H1 (cell line): ENCODE data around the gene MGST3. TPM values are rescaled to one million over a fixed set of nuclear protein-coding genes. Genes with fewer than 3 reads are reported as not detected.

ENCODE experiments used
- CTCF ChIA-PET: fragments of 300-600 bp; sonication (Branson Sonifier 250); formaldehyde crosslinking; loops from one replicate; lab custom pipeline; 2021; ENCODE audit not compliant: partially characterized antibody; lab: Charles Lee
- POLR2A ChIA-PET: fragments of 300-600 bp; sonication (Branson Sonifier 250); formaldehyde crosslinking; loops from one replicate; lab custom pipeline; 2021; ENCODE audit warnings: inconsistent platforms; ENCODE audit not compliant: partially characterized antibody; lab: Charles Lee
- DNase-seq, 2 experiments: peaks; one replicate each; pipeline versions ENCODE4 v3.0.0 to v3.0.0-alpha.2; 2010 to 2022; ENCODE audit warnings: low spot score in 2 of 2, low read depth in 1 of 2, mixed read lengths in 1 of 2
- FAIRE-seq: peaks from 2 replicates; lab custom pipeline; 2011; peaks lifted over from hg19 to GRCh38; lab: Jason Lieb, UNC
- H2AFZ ChIP-seq: 2 replicates; pipeline ENCODE4 v1.8.1; 2012; ENCODE audit warnings: low read length, inconsistent platforms
- H2AK5ac ChIP-seq: 2 replicates; pipeline ENCODE4 v1.6.1; 2013; ENCODE audit warnings: low read depth, low read length
- H2BK120ac ChIP-seq: replicated peaks from 2 replicates; pipeline ENCODE3; 2013; ENCODE audit warnings: low read depth, low read length, inconsistent platforms
- H2BK12ac ChIP-seq: 2 replicates; pipeline ENCODE4 v1.6.1; 2013; ENCODE audit warnings: low read depth, low read length
- H2BK15ac ChIP-seq: 2 replicates; pipeline ENCODE4 v1.6.1; 2013; ENCODE audit warnings: low read length
- H2BK20ac ChIP-seq: 2 replicates; pipeline ENCODE4 v1.6.1; 2013; ENCODE audit warnings: low read length
- H2BK5ac ChIP-seq: 2 replicates; pipeline ENCODE4 v1.6.1; 2013; ENCODE audit warnings: low read depth, low read length
- H3K14ac ChIP-seq: 2 replicates; pipeline ENCODE4 v1.6.1; 2013; ENCODE audit warnings: inconsistent platforms; ENCODE audit not compliant: insufficient read length
- H3K18ac ChIP-seq: 2 replicates; pipeline ENCODE4 v1.6.1; 2013; ENCODE audit warnings: low read length; ENCODE audit errors: extremely low read depth
- H3K23ac ChIP-seq: 2 replicates; pipeline ENCODE4 v1.6.1; 2013; ENCODE audit warnings: inconsistent platforms; ENCODE audit not compliant: insufficient read length
- H3K23me2 ChIP-seq: 2 replicates; pipeline ENCODE4 v1.6.1; 2013; ENCODE audit warnings: low read depth, low read length
- H3K27ac ChIP-seq: 2 replicates; pipeline ENCODE4 v1.6.1; 2011; ENCODE audit warnings: low read depth, low read length, inconsistent platforms
- H3K27me3 ChIP-seq, 4 experiments: replicated peaks in 1 of 4; 1 replicate in 1 of 4; 2 replicates in 3 of 4; pipeline versions ENCODE4 v1.6.1 to v1.8.1; 2011 to 2013; ENCODE audit warnings: low read length in 3 of 4, mild to moderate bottlenecking in 3 of 4, inconsistent platforms in 2 of 4, mixed read lengths in 2 of 4, moderate library complexity in 1 of 4; ENCODE audit not compliant: control insufficient read depth in 3 of 4, insufficient read depth in 3 of 4; ENCODE audit errors: extremely low read depth in 1 of 4
- H3K36me3 ChIP-seq, 4 experiments: 2 replicates each; pipeline versions ENCODE4 v1.6.1 to v1.8.1; 2011 to 2013; ENCODE audit warnings: mild to moderate bottlenecking in 4 of 4, low read length in 3 of 4, moderate library complexity in 2 of 4, control low read depth in 1 of 4, inconsistent platforms in 1 of 4; ENCODE audit not compliant: insufficient read depth in 4 of 4, control insufficient read depth in 2 of 4
- H3K4ac ChIP-seq: replicated peaks from 2 replicates; pipeline ENCODE3; 2013; ENCODE audit warnings: low read length, low read depth, mixed read lengths, inconsistent platforms; ENCODE audit not compliant: insufficient read length
- H3K4me1 ChIP-seq, 4 experiments: replicated peaks in 1 of 4; 1 replicate in 1 of 4; 2 replicates in 3 of 4; pipeline versions ENCODE4 v1.6.1 to v1.8.1; 2011 to 2013; ENCODE audit warnings: low read length in 3 of 4, inconsistent platforms in 2 of 4, mixed read lengths in 1 of 4; ENCODE audit not compliant: insufficient read depth in 4 of 4, control insufficient read depth in 3 of 4
- H3K4me2 ChIP-seq, 2 experiments: 2 replicates each; pipeline versions ENCODE4 v1.6.1 to v1.8.1; 2011 to 2013; ENCODE audit warnings: low read depth in 2 of 2, low read length in 2 of 2, control low read depth in 1 of 2, inconsistent platforms in 1 of 2, mild to moderate bottlenecking in 1 of 2; ENCODE audit not compliant: insufficient read depth in 1 of 2
- H3K4me3 ChIP-seq, 4 experiments: fragments of 200-600, 300-600 bp in 1 of 4; sonication (generic), shearing (Covaris generic), sonication (Bioruptor Twin) in 1 of 4; 2 replicates each; pipeline versions ENCODE4 v1.5.1 to v1.8.1; 2011 to 2016; ENCODE audit warnings: low read length in 4 of 4, low read depth in 3 of 4, control low read depth in 2 of 4, inconsistent platforms in 2 of 4, mild to moderate bottlenecking in 2 of 4, mixed read lengths in 1 of 4, moderate library complexity in 1 of 4; ENCODE audit not compliant: insufficient read depth in 2 of 4; ENCODE audit errors: extremely low read depth in 1 of 4
- H3K56ac ChIP-seq: replicated peaks from 2 replicates; pipeline ENCODE3; 2013; ENCODE audit warnings: low read depth, mild to moderate bottlenecking, mixed read lengths, low read length, inconsistent platforms; ENCODE audit not compliant: insufficient read length
- H3K79me1 ChIP-seq: 2 replicates; pipeline ENCODE4 v1.6.1; 2013; ENCODE audit warnings: low read depth, low read length, control low read depth
- H3K79me2 ChIP-seq, 2 experiments: 2 replicates each; pipeline versions ENCODE4 v1.6.1 to v1.8.1; 2012 to 2013; ENCODE audit warnings: low read length in 2 of 2, mild to moderate bottlenecking in 2 of 2, inconsistent platforms in 1 of 2; ENCODE audit not compliant: insufficient read depth in 2 of 2, control insufficient read depth in 1 of 2
- H3K9ac ChIP-seq, 4 experiments: replicated peaks in 1 of 4; 1 replicate in 1 of 4; 2 replicates in 3 of 4; pipeline versions ENCODE4 v1.6.1 to v1.8.1; 2011 to 2013; ENCODE audit warnings: low read depth in 3 of 4, low read length in 3 of 4, control low read depth in 2 of 4, mild to moderate bottlenecking in 2 of 4, moderate library complexity in 2 of 4, inconsistent platforms in 1 of 4; ENCODE audit errors: extremely low read depth in 1 of 4
- H3K9me3 ChIP-seq, 2 experiments: 2 replicates each; pipeline versions ENCODE4 v1.6.1 to v1.8.1; 2012 to 2013; ENCODE audit warnings: mild to moderate bottlenecking in 2 of 2, moderate library complexity in 2 of 2, control low read depth in 1 of 2, inconsistent platforms in 1 of 2, low read depth in 1 of 2, low read length in 1 of 2, mixed read lengths in 1 of 2; ENCODE audit not compliant: insufficient read depth in 2 of 2
- H4K20me1 ChIP-seq, 2 experiments: replicated peaks in 1 of 2; 2 replicates each; pipeline versions ENCODE3 to v1.8.1; 2011 to 2013; ENCODE audit warnings: inconsistent platforms in 2 of 2, low read length in 2 of 2, mild to moderate bottlenecking in 1 of 2; ENCODE audit not compliant: insufficient read depth in 2 of 2, control insufficient read depth in 1 of 2
- H4K5ac ChIP-seq: 2 replicates; pipeline ENCODE4 v1.6.1; 2013; ENCODE audit warnings: low read length, low read depth, mixed read lengths, inconsistent platforms; ENCODE audit not compliant: insufficient read length
- H4K8ac ChIP-seq: 2 replicates; pipeline ENCODE4 v1.8.0; 2013; ENCODE audit warnings: mild to moderate bottlenecking, moderate library complexity, low read length, inconsistent platforms; ENCODE audit not compliant: insufficient read depth; ENCODE audit errors: extremely low read depth
- H4K91ac ChIP-seq: replicated peaks from 2 replicates; pipeline ENCODE3; 2013; ENCODE audit warnings: low read length, mixed read lengths, inconsistent platforms; ENCODE audit not compliant: insufficient read length
- BCL11A ChIP-seq, 2 experiments: IDR thresholded peaks; one replicate each; pipeline ENCODE4 v1.6.1; 2011; ENCODE audit warnings: low read depth in 2 of 2, low read length in 2 of 2, mild to moderate bottlenecking in 2 of 2
- WGBS, 2 experiments: shearing (Covaris generic) in 1 of 2; methylation state at CpG; one replicate each; pipeline versions ENCODE4 v1.1.6 to v1.1.7; 2013 to 2015; ENCODE audit warnings: low lambda C conversion rate in 2 of 2, mixed read lengths in 2 of 2, inconsistent platforms in 1 of 2, low coverage in 1 of 2, missing lambda C conversion rate in 1 of 2; ENCODE audit not compliant: insufficient replicate concordance in 2 of 2, insufficient coverage in 1 of 2, insufficient read length in 1 of 2; ENCODE audit errors: extremely low coverage in 1 of 2, missing lambda C conversion rate in 1 of 2; 5-methylcytosine and 5-hydroxymethylcytosine counted together
- polyA plus RNA-seq, 7 experiments: library from polyadenylated mRNA; depleted of rRNA in 3 of 7; stranded (reverse) in 5 of 7; unstranded in 2 of 7; fragments of >200 nt in 5 of 7; fragments of 200-250 nt in 2 of 7; gene quantifications; 1 replicate in 5 of 7; 2 replicates in 1 of 7; 4 replicates in 1 of 7; pipeline versions ENCODE4 v1.2.1 to v1.2.3, GENCODE V29; 2011 to 2013; ENCODE audit warnings: missing spikeins in 2 of 7, mixed read lengths in 2 of 7
- total RNA-seq: library from RNA; stranded (reverse); fragmentation: NEBNext Ultra II Directional; extraction: Animal tissue kit (Norgen Biotek cat#: 25700); gene quantifications from 2 replicates; pipeline ENCODE4 v1.2.1, GENCODE V29; 2021

The MGST3 gene
- total and polyA plus RNA-seq, 2 of the 8 experiments (the other 6 are each of a cell fraction or from before 2014, with no cell fraction given), result 124 to 257 TPM

GRCh38 chr1:165610866-165611265 lies 20.2 kb upstream of the MGST3 start:
- Histone ChIP-seq H2BK120ac (no peak overlapping the region), H3K14ac (no peak overlapping the region), H3K4me1 (0 out of 7 replicates have a peak, but pooled peaks cover 0 to 2% (median 0%) of the 10 kb centered on the region in 4 experiments), H3K4me2 (no peak overlapping the region), H2BK15ac (no peak overlapping the region), H3K9ac (no peak overlapping the region), H3K27ac (no peak overlapping the region), H3K4ac (no peak overlapping the region), H3K79me1 (no peaks in the 10 kb centered on the region), H2AFZ (peak overlapping the region; percentile 25; the same call in 1 of the 2 replicates), H2BK5ac (no peak overlapping the region), H3K23me2 (no peaks in the 10 kb centered on the region), H4K20me1 (no peaks in the 10 kb centered on the region), H4K8ac (no peak overlapping the region), H3K23ac (no peak overlapping the region), H3K79me2 (no peaks in the 10 kb centered on the region), H3K27me3 (no peaks in the 10 kb centered on the region), H4K5ac (no peak overlapping the region), H3K36me3 (no peaks in the 10 kb centered on the region), H3K56ac (no peak overlapping the region), H3K4me3 (no peak overlapping the region), H2AK5ac (no peak overlapping the region), H3K18ac (no peak overlapping the region), H3K9me3 (no peaks in the 10 kb centered on the region), H2BK20ac (no peak overlapping the region), H4K91ac (no peak overlapping the region), H2BK12ac (no peak overlapping the region)
- TF ChIP-seq BCL11A (IDR thresholded peaks at IDR 0.05; ENCODE audit: low read depth in 2 of 2, low read length in 2 of 2), result no peak
- no peak for FAIRE-seq
- WGBS, 2 experiments, result 75% methylated on average over 1 of the region's 1 CpG; no CpG with 5 or more reads in 1 of the 2 experiments
- DNase-seq, result no peak
- POLR2A ChIA-PET, result interaction anchor here (1.8 kb wide), 1 partner anchor 47 kb away, joined by 4 read pairs; no protein-coding TSS in a partner anchor
- CTCF ChIA-PET, result interaction anchor here (1.8 kb wide), 3 partner anchors 9 to 215 kb away, joined by 3 to 9 read pairs (median 7); no protein-coding TSS in a partner anchor
